H1 (cell line): ENCODE data around the gene CETN2. TPM values are rescaled to one million over a fixed set of nuclear protein-coding genes. Genes with fewer than 3 reads are reported as not detected.

ENCODE experiments used
- CTCF ChIA-PET: fragments of 300-600 bp; sonication (Branson Sonifier 250); formaldehyde crosslinking; loops from one replicate; lab custom pipeline; 2021; ENCODE audit not compliant: partially characterized antibody; lab: Charles Lee
- POLR2A ChIA-PET: fragments of 300-600 bp; sonication (Branson Sonifier 250); formaldehyde crosslinking; loops from one replicate; lab custom pipeline; 2021; ENCODE audit warnings: inconsistent platforms; ENCODE audit not compliant: partially characterized antibody; lab: Charles Lee
- DNase-seq, 2 experiments: peaks; one replicate each; pipeline versions ENCODE4 v3.0.0 to v3.0.0-alpha.2; 2010 to 2022; ENCODE audit warnings: low spot score in 2 of 2, low read depth in 1 of 2, mixed read lengths in 1 of 2
- FAIRE-seq: peaks from 2 replicates; lab custom pipeline; 2011; peaks lifted over from hg19 to GRCh38; lab: Jason Lieb, UNC
- H2AFZ ChIP-seq: 2 replicates; pipeline ENCODE4 v1.8.1; 2012; ENCODE audit warnings: low read length, inconsistent platforms
- H2AK5ac ChIP-seq: 2 replicates; pipeline ENCODE4 v1.6.1; 2013; ENCODE audit warnings: low read depth, low read length
- H2BK120ac ChIP-seq: replicated peaks from 2 replicates; pipeline ENCODE3; 2013; ENCODE audit warnings: low read depth, low read length, inconsistent platforms
- H2BK12ac ChIP-seq: 2 replicates; pipeline ENCODE4 v1.6.1; 2013; ENCODE audit warnings: low read depth, low read length
- H2BK15ac ChIP-seq: 2 replicates; pipeline ENCODE4 v1.6.1; 2013; ENCODE audit warnings: low read length
- H2BK20ac ChIP-seq: 2 replicates; pipeline ENCODE4 v1.6.1; 2013; ENCODE audit warnings: low read length
- H2BK5ac ChIP-seq: 2 replicates; pipeline ENCODE4 v1.6.1; 2013; ENCODE audit warnings: low read depth, low read length
- H3K14ac ChIP-seq: 2 replicates; pipeline ENCODE4 v1.6.1; 2013; ENCODE audit warnings: inconsistent platforms; ENCODE audit not compliant: insufficient read length
- H3K18ac ChIP-seq: 2 replicates; pipeline ENCODE4 v1.6.1; 2013; ENCODE audit warnings: low read length; ENCODE audit errors: extremely low read depth
- H3K23ac ChIP-seq: 2 replicates; pipeline ENCODE4 v1.6.1; 2013; ENCODE audit warnings: inconsistent platforms; ENCODE audit not compliant: insufficient read length
- H3K23me2 ChIP-seq: 2 replicates; pipeline ENCODE4 v1.6.1; 2013; ENCODE audit warnings: low read depth, low read length
- H3K27ac ChIP-seq: 2 replicates; pipeline ENCODE4 v1.6.1; 2011; ENCODE audit warnings: low read depth, low read length, inconsistent platforms
- H3K27me3 ChIP-seq, 4 experiments: replicated peaks in 1 of 4; 1 replicate in 1 of 4; 2 replicates in 3 of 4; pipeline versions ENCODE4 v1.6.1 to v1.8.1; 2011 to 2013; ENCODE audit warnings: low read length in 3 of 4, mild to moderate bottlenecking in 3 of 4, inconsistent platforms in 2 of 4, mixed read lengths in 2 of 4, moderate library complexity in 1 of 4; ENCODE audit not compliant: control insufficient read depth in 3 of 4, insufficient read depth in 3 of 4; ENCODE audit errors: extremely low read depth in 1 of 4
- H3K36me3 ChIP-seq, 4 experiments: 2 replicates each; pipeline versions ENCODE4 v1.6.1 to v1.8.1; 2011 to 2013; ENCODE audit warnings: mild to moderate bottlenecking in 4 of 4, low read length in 3 of 4, moderate library complexity in 2 of 4, control low read depth in 1 of 4, inconsistent platforms in 1 of 4; ENCODE audit not compliant: insufficient read depth in 4 of 4, control insufficient read depth in 2 of 4
- H3K4ac ChIP-seq: replicated peaks from 2 replicates; pipeline ENCODE3; 2013; ENCODE audit warnings: low read length, low read depth, mixed read lengths, inconsistent platforms; ENCODE audit not compliant: insufficient read length
- H3K4me1 ChIP-seq, 4 experiments: replicated peaks in 1 of 4; 1 replicate in 1 of 4; 2 replicates in 3 of 4; pipeline versions ENCODE4 v1.6.1 to v1.8.1; 2011 to 2013; ENCODE audit warnings: low read length in 3 of 4, inconsistent platforms in 2 of 4, mixed read lengths in 1 of 4; ENCODE audit not compliant: insufficient read depth in 4 of 4, control insufficient read depth in 3 of 4
- H3K4me2 ChIP-seq, 2 experiments: 2 replicates each; pipeline versions ENCODE4 v1.6.1 to v1.8.1; 2011 to 2013; ENCODE audit warnings: low read depth in 2 of 2, low read length in 2 of 2, control low read depth in 1 of 2, inconsistent platforms in 1 of 2, mild to moderate bottlenecking in 1 of 2; ENCODE audit not compliant: insufficient read depth in 1 of 2
- H3K4me3 ChIP-seq, 4 experiments: fragments of 200-600, 300-600 bp in 1 of 4; sonication (generic), shearing (Covaris generic), sonication (Bioruptor Twin) in 1 of 4; 2 replicates each; pipeline versions ENCODE4 v1.5.1 to v1.8.1; 2011 to 2016; ENCODE audit warnings: low read length in 4 of 4, low read depth in 3 of 4, control low read depth in 2 of 4, inconsistent platforms in 2 of 4, mild to moderate bottlenecking in 2 of 4, mixed read lengths in 1 of 4, moderate library complexity in 1 of 4; ENCODE audit not compliant: insufficient read depth in 2 of 4; ENCODE audit errors: extremely low read depth in 1 of 4
- H3K56ac ChIP-seq: replicated peaks from 2 replicates; pipeline ENCODE3; 2013; ENCODE audit warnings: low read depth, mild to moderate bottlenecking, mixed read lengths, low read length, inconsistent platforms; ENCODE audit not compliant: insufficient read length
- H3K79me1 ChIP-seq: 2 replicates; pipeline ENCODE4 v1.6.1; 2013; ENCODE audit warnings: low read depth, low read length, control low read depth
- H3K79me2 ChIP-seq, 2 experiments: 2 replicates each; pipeline versions ENCODE4 v1.6.1 to v1.8.1; 2012 to 2013; ENCODE audit warnings: low read length in 2 of 2, mild to moderate bottlenecking in 2 of 2, inconsistent platforms in 1 of 2; ENCODE audit not compliant: insufficient read depth in 2 of 2, control insufficient read depth in 1 of 2
- H3K9ac ChIP-seq, 4 experiments: replicated peaks in 1 of 4; 1 replicate in 1 of 4; 2 replicates in 3 of 4; pipeline versions ENCODE4 v1.6.1 to v1.8.1; 2011 to 2013; ENCODE audit warnings: low read depth in 3 of 4, low read length in 3 of 4, control low read depth in 2 of 4, mild to moderate bottlenecking in 2 of 4, moderate library complexity in 2 of 4, inconsistent platforms in 1 of 4; ENCODE audit errors: extremely low read depth in 1 of 4
- H3K9me3 ChIP-seq, 2 experiments: 2 replicates each; pipeline versions ENCODE4 v1.6.1 to v1.8.1; 2012 to 2013; ENCODE audit warnings: mild to moderate bottlenecking in 2 of 2, moderate library complexity in 2 of 2, control low read depth in 1 of 2, inconsistent platforms in 1 of 2, low read depth in 1 of 2, low read length in 1 of 2, mixed read lengths in 1 of 2; ENCODE audit not compliant: insufficient read depth in 2 of 2
- H4K20me1 ChIP-seq, 2 experiments: replicated peaks in 1 of 2; 2 replicates each; pipeline versions ENCODE3 to v1.8.1; 2011 to 2013; ENCODE audit warnings: inconsistent platforms in 2 of 2, low read length in 2 of 2, mild to moderate bottlenecking in 1 of 2; ENCODE audit not compliant: insufficient read depth in 2 of 2, control insufficient read depth in 1 of 2
- H4K5ac ChIP-seq: 2 replicates; pipeline ENCODE4 v1.6.1; 2013; ENCODE audit warnings: low read length, low read depth, mixed read lengths, inconsistent platforms; ENCODE audit not compliant: insufficient read length
- H4K8ac ChIP-seq: 2 replicates; pipeline ENCODE4 v1.8.0; 2013; ENCODE audit warnings: mild to moderate bottlenecking, moderate library complexity, low read length, inconsistent platforms; ENCODE audit not compliant: insufficient read depth; ENCODE audit errors: extremely low read depth
- H4K91ac ChIP-seq: replicated peaks from 2 replicates; pipeline ENCODE3; 2013; ENCODE audit warnings: low read length, mixed read lengths, inconsistent platforms; ENCODE audit not compliant: insufficient read length
- TAF1 ChIP-seq: IDR thresholded peaks from 2 replicates; pipeline ENCODE4 v1.6.1; 2011; ENCODE audit warnings: mild to moderate bottlenecking, low read depth, low read length
- WGBS, 2 experiments: shearing (Covaris generic) in 1 of 2; methylation state at CpG; one replicate each; pipeline versions ENCODE4 v1.1.6 to v1.1.7; 2013 to 2015; ENCODE audit warnings: low lambda C conversion rate in 2 of 2, mixed read lengths in 2 of 2, inconsistent platforms in 1 of 2, low coverage in 1 of 2, missing lambda C conversion rate in 1 of 2; ENCODE audit not compliant: insufficient replicate concordance in 2 of 2, insufficient coverage in 1 of 2, insufficient read length in 1 of 2; ENCODE audit errors: extremely low coverage in 1 of 2, missing lambda C conversion rate in 1 of 2; 5-methylcytosine and 5-hydroxymethylcytosine counted together
- polyA plus RNA-seq, 7 experiments: library from polyadenylated mRNA; depleted of rRNA in 3 of 7; stranded (reverse) in 5 of 7; unstranded in 2 of 7; fragments of >200 nt in 5 of 7; fragments of 200-250 nt in 2 of 7; gene quantifications; 1 replicate in 5 of 7; 2 replicates in 1 of 7; 4 replicates in 1 of 7; pipeline versions ENCODE4 v1.2.1 to v1.2.3, GENCODE V29; 2011 to 2013; ENCODE audit warnings: missing spikeins in 2 of 7, mixed read lengths in 2 of 7
- total RNA-seq: library from RNA; stranded (reverse); fragmentation: NEBNext Ultra II Directional; extraction: Animal tissue kit (Norgen Biotek cat#: 25700); gene quantifications from 2 replicates; pipeline ENCODE4 v1.2.1, GENCODE V29; 2021

The CETN2 gene
- total and polyA plus RNA-seq, 2 of the 8 experiments (the other 6 are each of a cell fraction or from before 2014, with no cell fraction given), result 13.1 to 24.3 TPM

GRCh38 chrX:152850465-152850864, 19.9 kb upstream of the CETN2 start:
- H3K4ac ChIP-seq, result no peak overlapping the region
- no peaks in the 10 kb centered on the region for H3K27me3 ChIP-seq
- no peaks in the 10 kb centered on the region for H3K4me1 ChIP-seq
- no peak overlapping the region for H3K4me3 ChIP-seq
- H2AK5ac ChIP-seq, result no peak overlapping the region
- no peak overlapping the region for H3K18ac ChIP-seq
- WGBS, 2 experiments, result 72% methylated on average over 2 of the region's 2 CpGs; no CpG with 5 or more reads in 1 of the 2 experiments
- H3K79me2 ChIP-seq, result no peaks in the 10 kb centered on the region; a peak in 1 of 4 replicates
- H2BK5ac ChIP-seq, result no peak overlapping the region
- ChIA-PET CTCF (no interaction called here), POLR2A (no interaction called here)
- FAIRE-seq (no peak), DNase-seq (no peak)
- peaks cover 0 to 5% of the 10 kb centered on the region in 2 experiments for H4K20me1 ChIP-seq
- no peak overlapping the region for H2BK120ac ChIP-seq
- H3K4me2 ChIP-seq, result no peak overlapping the region
- H3K14ac ChIP-seq, result no peak overlapping the region
- H3K79me1 ChIP-seq, result 0 out of 2 replicates have a peak, but pooled peaks cover 2% of the 10 kb centered on the region
- no peak overlapping the region for H4K5ac ChIP-seq
- H3K36me3 ChIP-seq, result peaks cover 0 to 15% (median 8%) of the 10 kb centered on the region in 4 experiments; a peak in 5 of 8 replicates
- no peak overlapping the region for H2BK20ac ChIP-seq
- no peak overlapping the region for H3K23ac ChIP-seq
- H2BK12ac ChIP-seq, result no peak overlapping the region
- no peak overlapping the region for H2BK15ac ChIP-seq
- H3K9ac ChIP-seq, result no peak overlapping the region
- no peak overlapping the region for H4K8ac ChIP-seq
- no peak overlapping the region for H4K91ac ChIP-seq
- H3K9me3 ChIP-seq, result no peaks in the 10 kb centered on the region
- H3K56ac ChIP-seq, result no peak overlapping the region
- no peaks in the 10 kb centered on the region for H3K23me2 ChIP-seq
- TF ChIP-seq TAF1, result no peak
- H2AFZ ChIP-seq, result no peak overlapping the region
- H3K27ac ChIP-seq, result no peak overlapping the region
